OCI-LY7 (cell line): ENCODE data around the gene TGFBI.

Source experiments
- CTCF ChIP-seq: fragments of 200-600 bp; sonication (generic); conservative IDR thresholded peaks from 2 replicates; pipeline ENCODE4 v1.5.1; 2014; ENCODE audit warnings: mild to moderate bottlenecking, antibody characterized with exemption, low read length, moderate library complexity, mixed read lengths
- EZH2phosphoT487 ChIP-seq: fragments of 200-600 bp; sonication (generic); IDR thresholded peaks from 2 replicates; pipeline ENCODE4 v1.6.1; 2018; ENCODE audit warnings: low read depth, borderline replicate concordance, mild to moderate bottlenecking, mixed run types, antibody characterized with exemption, low read length, moderate library complexity, mixed read lengths

- TF ChIP-seq CTCF (no peak), EZH2phosphoT487 (no peak)
Measured at GRCh38 chr5:136106351-136107031, 77.7 kb downstream of the TGFBI start.
